ENCODE data around the gene SPTBN1.

- TF ChIP-seq SIN3A (IDR thresholded peaks at IDR 0.05; ENCODE audit: borderline replicate concordance, low read depth, low read length): no peak
- no peak for TF ChIP-seq CTCF (CRISPR knock-in tag; IDR thresholded peaks at IDR 0.05)
- TF ChIP-seq ETV6 (CRISPR knock-in tag; conservative IDR thresholded peaks at IDR 0.05): no peak
- no peak; the same call in 1 of the 2 replicates for TF ChIP-seq JUNB (CRISPR knock-in tag; IDR thresholded peaks at IDR 0.05; ENCODE audit: borderline replicate concordance)
- TF ChIP-seq NFRKB (IDR thresholded peaks at IDR 0.05): no peak
- no peak for TF ChIP-seq PBX2 (CRISPR knock-in tag; IDR thresholded peaks at IDR 0.05)
- TF ChIP-seq ZNF260 (CRISPR knock-in tag; IDR thresholded peaks at IDR 0.05; ENCODE audit: borderline replicate concordance, low read depth): no peak
- no peak for TF ChIP-seq ZFP91 (CRISPR knock-in tag; IDR thresholded peaks at IDR 0.05; ENCODE audit: borderline replicate concordance)
These were observed 161.3 kb downstream of the SPTBN1 start for GRCh38 chr2:54617409-54617808.
